Stimulated activated CD4-positive, alpha-beta T cell treated with anti-CD3 and anti-CD28 coated beads, Interleukin-1b, Interleukin-23, amount 100 ng/mL, for 24 hours (primary cell): ENCODE measurements around the gene BLID.

ENCODE experiments used
- DNase-seq, 4 experiments: peaks; one replicate each; pipeline ENCODE4 v3.0.0-alpha.2; 2020; ENCODE audit warnings: low read depth in 4 of 4, low spot score in 1 of 4

BLID gene

GRCh38 chr11:122107045-122107444, 9.0 kb downstream of the BLID start:
- no peak for DNase-seq

DNA sequence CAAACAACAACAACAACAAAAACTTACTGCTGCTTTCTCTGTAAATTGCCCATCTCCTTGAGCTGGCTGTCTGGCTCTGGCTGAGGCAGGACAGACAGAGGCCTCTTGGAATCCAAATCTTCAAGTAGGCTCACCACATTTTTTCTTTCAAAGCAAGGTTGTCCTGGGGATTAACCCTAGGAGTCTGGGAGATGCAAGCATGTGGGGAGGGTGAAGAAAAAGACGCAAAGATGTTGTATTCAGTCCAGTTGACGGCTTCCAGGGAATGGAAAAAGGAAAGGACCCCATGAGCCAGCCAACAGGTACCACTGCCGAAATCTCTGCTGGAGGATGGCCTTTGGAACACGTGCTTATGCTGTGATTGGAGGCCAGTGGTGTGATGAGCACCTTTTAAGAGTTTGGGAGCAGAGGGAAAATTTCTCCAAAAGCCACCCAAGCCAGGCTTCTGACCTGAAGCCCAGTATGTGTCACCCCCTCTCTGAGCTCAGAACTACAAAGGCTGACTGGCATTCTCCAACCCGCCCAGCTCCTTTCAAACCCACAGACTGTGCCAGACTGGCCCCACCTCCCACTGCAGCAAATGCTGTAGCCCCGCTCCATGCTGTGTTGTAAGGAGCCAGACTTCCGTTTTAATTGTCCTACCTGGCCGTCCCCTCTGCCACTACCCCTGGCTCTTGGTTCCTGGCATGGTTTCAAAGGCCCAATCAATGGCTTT, 10.8 kb downstream of the BLID start:
- no peak for DNase-seq

- no peak for DNase-seq
Observed at GRCh38 chr11:122104341-122104740, 11.7 kb downstream of the BLID start.

GRCh38 chr11:122103726-122104125, 12.3 kb downstream of the BLID start:
- no peak for DNase-seq

- DNase-seq = no peak
Observed at GRCh38 chr11:122103321-122103720, 12.7 kb downstream of the BLID start.

DNA sequence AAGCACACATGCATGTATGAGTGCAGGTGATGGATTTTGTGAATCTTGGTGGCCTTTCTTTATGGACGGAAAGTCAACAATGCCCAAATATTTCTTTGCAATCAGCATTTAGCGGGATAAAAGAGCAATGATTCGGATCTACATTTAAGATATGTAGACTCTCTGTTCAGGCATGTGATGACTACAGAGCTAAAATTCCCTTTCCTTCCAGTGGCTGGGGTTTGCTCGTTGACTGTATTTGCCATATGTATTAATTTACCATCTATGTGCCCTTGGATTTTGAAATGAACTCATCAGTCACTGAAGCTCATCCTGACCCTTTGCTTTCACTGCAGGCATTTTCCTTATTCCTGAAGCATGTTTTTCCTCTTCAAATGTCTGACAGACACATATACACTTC, 13.6 kb downstream of the BLID start:
- DNase-seq = no peak

- DNase-seq = no peak
Observed at GRCh38 chr11:122101625-122102291, 14.3 kb downstream of the BLID start.

- no peak for DNase-seq
Observed at GRCh38 chr11:122100756-122101080, 15.3 kb downstream of the BLID start.

DNA sequence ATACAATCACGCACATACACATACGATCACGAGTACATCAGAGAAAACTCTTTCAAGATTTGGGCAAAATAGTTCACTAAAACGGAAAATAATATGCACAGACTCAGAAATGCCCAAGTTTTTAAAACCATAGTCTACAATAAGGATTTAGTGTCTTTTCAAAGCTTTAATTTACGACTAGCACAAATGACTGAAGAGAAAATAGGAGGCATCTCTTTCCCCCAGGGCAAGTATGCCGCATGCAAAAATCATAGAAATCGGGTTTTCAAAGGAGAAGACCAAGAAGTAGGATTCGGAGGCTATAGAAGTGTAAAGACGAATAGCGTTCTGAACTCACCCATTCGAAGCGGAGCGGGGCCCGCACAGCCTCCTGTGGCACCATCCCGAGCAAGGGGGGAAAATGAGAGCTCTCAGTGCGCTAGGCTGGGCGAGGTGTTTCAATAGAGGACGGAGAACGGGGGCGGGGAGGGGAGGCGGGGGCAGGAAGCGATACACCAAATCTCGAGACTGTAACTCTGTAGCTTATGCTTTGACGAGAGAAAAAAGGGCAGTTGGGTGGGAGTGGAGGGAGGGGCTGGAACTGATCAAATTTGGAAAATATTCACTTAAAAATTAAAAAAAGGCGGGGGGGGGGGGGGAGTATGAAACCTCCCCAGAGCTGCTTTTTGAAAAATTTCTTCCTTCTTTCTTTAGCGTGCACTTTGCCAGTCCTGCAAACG, 15.8 kb downstream of the BLID start:
- DNase-seq = no peak

DNA sequence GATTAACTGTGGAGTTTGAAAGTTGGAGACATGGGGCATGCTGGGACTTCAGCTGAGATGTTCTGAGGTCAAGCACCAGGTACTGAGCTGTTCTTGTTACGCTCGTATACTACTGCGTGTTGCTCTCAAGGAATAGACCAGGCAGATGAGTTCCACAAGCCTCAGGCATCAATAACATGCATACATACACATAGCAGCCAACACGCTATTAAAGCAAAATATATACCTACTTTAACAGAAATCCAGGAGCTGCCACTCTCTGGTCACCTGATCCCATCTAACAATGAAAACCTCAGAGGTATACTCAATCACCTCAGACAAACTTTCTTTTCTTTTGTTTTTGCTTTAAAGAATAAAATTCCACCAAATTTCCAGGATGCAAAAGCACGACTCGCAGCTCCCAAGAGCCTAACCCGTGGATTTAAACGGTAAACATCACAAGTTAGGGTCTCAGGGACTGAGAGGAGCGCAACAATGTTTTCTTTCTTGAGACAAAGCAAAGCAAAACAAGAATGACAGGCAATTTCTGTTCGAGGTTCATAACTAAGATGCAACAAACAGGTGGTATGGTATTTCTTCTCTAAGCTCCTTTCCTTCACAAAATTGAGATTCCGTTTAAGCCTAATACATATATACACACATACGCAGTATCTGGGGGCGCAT, 16.5 kb downstream of the BLID start:
- no peak for DNase-seq

DNA sequence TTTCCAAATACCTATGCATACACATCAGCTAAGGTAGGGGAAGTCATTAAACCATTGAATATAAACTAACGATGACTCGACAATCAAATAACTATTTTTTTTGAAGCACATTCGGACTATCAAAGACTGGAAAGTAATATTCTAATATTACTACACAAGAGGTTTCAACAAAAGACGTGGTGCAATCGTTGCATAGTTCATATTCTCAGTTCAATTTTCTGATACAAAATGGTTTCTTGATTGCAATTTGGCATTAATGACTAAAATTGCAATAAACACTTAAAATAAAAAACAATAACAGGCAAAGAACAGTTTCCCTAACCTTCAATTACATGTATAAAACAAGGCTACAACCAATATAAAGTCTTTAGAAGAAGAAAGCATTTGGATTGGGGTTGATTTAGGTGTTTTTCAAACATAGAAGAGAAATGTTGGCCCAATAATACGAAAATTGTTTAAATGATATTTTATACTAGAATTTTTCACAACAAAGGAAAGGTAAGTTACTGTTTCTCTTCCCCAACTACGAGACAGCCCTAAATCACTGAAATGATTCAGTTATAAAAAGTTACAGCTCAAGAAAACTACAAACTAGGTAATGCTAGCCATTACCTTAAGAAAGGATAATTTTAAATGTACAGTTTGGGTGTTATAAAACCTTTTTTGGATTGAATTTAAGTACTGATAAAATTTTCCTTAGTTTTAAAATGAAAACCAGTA, 17.6 kb downstream of the BLID start:
- no peak for DNase-seq

- DNase-seq = no peak
Observed at GRCh38 chr11:122097419-122098001, 18.5 kb downstream of the BLID start.

GRCh38 chr11:122096272-122097112, 19.5 kb downstream of the BLID start:
- no peak for DNase-seq

GRCh38 chr11:122095681-122096262, 20.2 kb downstream of the BLID start:
- DNase-seq = no peak

GRCh38 chr11:122094836-122095235, 21.2 kb downstream of the BLID start:
- DNase-seq = no peak

- no peak for DNase-seq
Observed at GRCh38 chr11:122093731-122094275, 22.2 kb downstream of the BLID start.

DNA sequence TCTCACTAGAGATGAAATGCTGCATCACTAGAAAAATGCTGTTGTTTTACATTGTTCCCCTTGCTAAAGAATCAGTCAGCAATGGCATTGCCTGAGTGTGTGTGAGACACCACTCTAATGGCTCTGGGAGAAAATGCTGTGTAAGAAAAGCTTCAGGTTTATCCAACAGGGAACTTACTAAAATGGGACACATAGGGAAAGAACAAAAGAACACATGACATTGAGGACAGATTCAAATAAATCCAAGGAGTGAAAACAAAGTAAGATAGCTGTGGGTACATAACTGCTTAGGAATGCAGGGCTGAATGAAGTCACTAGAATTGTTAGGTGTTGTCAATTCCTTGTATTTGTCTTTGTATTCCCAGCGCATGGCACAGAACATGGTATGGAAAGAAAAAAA, 24.2 kb downstream of the BLID start:
- no peak for DNase-seq

- DNase-seq = no peak
Observed at GRCh38 chr11:122089111-122089510, 26.9 kb downstream of the BLID start.

- DNase-seq = no peak
Observed at GRCh38 chr11:122085712-122086111, 30.3 kb downstream of the BLID start.
